HG03571 (cell line): ENCODE data around the gene SLC6A4.

Experiments
- ATAC-seq: cut with Tn5 transposase; IDR thresholded peaks from one replicate; pipeline ENCODE4 v1.9.1; 2021; ENCODE audit not compliant: unreplicated experiment

Gene SLC6A4

GRCh38 chr17:30235386-30236296 lies at the start of gene SLC6A4:
TSS of gene SLC6A4 (minus strand) at chr17:30235697. CDS start at chr17:30221958, 13,739 bp downstream.
- no peak for ATAC-seq

- ATAC-seq = no peak
These were observed 43.7 kb upstream of the SLC6A4 start for GRCh38 chr17:30279156-30279555.

GRCh38 chr17:30278032-30278431 lies 42.5 kb upstream of the SLC6A4 start:
- ATAC-seq = no peak

DNA sequence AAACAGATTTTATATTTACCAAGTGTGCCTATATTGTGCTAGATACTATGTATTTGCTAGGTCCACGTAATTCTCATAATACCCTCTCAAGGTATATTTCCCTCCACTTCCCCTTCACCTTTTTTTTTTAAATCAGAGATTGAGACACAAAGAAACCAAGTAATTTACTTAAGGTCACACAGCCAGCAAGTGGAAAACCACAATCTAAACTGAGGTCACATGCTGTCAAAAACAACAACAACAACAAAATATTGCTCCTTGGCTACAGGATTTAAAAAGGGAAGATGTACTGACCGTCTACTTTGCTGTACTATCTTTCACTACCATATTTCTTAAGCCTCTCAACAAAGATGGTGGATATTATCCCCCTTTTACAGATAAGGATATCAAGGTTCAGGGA lies 40.4 kb upstream of the SLC6A4 start:
- ATAC-seq = no peak

DNA sequence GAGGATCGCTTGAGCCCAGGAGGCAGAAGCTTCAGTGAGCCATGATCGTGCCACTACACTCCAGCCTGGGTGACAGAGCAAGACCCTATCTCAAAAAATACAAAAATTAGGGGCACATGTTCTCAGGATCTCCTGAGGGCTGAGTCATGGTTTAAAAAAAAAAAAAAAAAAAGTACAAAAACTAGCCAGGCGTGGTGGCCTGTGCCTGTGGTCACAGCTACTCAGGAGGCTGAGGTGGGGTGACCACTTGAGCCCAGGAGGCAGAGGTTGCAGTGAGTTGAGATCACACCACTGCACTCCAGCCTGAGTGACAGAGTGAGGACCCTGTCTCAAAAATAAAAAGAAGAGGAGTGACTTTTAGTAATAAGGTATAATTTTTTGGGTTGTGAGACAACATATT lies 39.4 kb upstream of the SLC6A4 start:
- no peak for ATAC-seq

DNA sequence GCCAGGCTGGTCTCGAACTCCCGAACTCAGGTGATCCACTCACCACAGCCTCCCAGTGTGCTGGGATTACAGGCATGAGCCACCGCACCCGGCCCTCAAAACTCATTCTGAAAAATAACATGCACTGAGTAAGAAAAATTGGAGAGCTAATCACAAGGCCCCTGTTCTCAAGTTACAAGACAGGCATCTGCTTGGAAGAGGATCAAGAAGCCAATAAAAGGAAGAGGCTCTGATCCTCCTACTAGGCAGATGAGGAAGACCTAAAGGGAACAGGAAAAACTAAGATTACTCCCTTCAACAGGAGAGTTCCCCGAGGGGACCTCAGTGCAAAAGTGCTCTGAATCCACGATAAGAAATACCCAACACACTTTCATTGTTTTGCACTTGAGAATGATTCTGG lies 37.9 kb upstream of the SLC6A4 start:
- ATAC-seq = no peak

- ATAC-seq = no peak
These were observed 35.6 kb upstream of the SLC6A4 start for GRCh38 chr17:30271102-30271501.

GRCh38 chr17:30267625-30268024 lies 32.1 kb upstream of the SLC6A4 start:
- ATAC-seq = no peak

- no peak for ATAC-seq
These were observed 28.2 kb upstream of the SLC6A4 start for GRCh38 chr17:30263552-30264333.

DNA sequence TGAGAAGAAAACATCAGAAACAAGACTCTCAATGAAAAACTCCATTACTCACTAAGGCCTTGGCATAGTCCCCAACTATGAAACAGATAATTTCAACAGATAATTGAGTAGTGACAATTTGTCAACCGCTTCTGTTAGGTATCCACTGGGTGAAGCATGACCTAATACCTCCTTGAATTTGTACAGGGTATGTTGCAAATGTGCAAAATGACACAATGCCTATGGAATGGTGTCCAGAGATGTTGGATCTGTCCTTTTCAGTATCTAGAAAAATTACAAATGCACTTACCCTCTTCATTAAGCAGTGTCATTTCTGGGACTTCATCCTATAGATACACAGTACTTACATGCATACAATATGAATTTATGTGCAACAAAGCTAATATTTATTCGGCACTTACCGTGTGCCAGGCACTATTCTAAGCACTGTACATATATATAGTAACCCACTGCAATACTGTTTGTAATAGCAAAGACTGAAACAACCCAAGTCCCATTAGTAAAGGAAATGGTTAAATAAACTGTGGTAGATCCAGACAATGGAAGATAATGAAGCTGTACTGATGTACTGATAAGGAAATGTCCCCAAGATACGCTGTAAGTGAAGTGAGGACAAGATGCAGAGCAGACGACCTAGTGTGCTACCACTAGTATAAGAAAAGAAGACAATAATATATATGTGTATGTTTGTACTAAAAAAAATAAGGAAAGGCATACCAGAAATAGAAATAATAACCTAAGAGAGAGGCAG lies 21.4 kb upstream of the SLC6A4 start:
- no peak for ATAC-seq

- no peak for ATAC-seq
These were observed 18.7 kb upstream of the SLC6A4 start for GRCh38 chr17:30254150-30254549.

GRCh38 chr17:30253312-30253711 lies 17.8 kb upstream of the SLC6A4 start:
- no peak for ATAC-seq

- ATAC-seq = no peak
These were observed 16.4 kb upstream of the SLC6A4 start for GRCh38 chr17:30251931-30252330.

DNA sequence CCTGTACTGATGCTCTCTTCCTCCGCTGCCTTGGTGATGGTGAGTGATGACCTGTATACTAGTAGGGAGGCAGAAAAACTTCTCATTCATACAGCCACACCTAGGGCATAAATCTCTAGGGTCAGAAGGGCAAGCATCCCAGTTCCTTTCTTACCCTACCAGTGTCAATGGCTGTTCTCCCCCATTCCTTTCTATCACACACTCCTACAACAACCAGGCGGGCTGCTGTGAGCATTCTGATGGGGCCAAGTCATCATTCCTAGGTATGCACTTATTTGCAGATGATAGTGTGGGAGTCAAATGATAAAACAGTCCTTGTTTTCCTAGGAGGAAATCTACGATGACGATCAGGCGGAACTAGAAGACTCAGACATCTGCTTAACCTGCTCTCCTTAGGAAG lies 14.0 kb upstream of the SLC6A4 start:
- no peak for ATAC-seq

GRCh38 chr17:30248786-30249185 lies 13.3 kb upstream of the SLC6A4 start:
- no peak for ATAC-seq

- no peak for ATAC-seq
These were observed 11.0 kb upstream of the SLC6A4 start for GRCh38 chr17:30246460-30246859.

- ATAC-seq = no peak
These were observed 9.4 kb upstream of the SLC6A4 start for GRCh38 chr17:30244853-30245385.

GRCh38 chr17:30243568-30243967 lies 8.1 kb upstream of the SLC6A4 start:
- ATAC-seq = no peak

GRCh38 chr17:30243002-30243401 lies 7.5 kb upstream of the SLC6A4 start:
- no peak for ATAC-seq

GRCh38 chr17:30241051-30241450 lies 5.6 kb upstream of the SLC6A4 start:
- ATAC-seq = no peak

DNA sequence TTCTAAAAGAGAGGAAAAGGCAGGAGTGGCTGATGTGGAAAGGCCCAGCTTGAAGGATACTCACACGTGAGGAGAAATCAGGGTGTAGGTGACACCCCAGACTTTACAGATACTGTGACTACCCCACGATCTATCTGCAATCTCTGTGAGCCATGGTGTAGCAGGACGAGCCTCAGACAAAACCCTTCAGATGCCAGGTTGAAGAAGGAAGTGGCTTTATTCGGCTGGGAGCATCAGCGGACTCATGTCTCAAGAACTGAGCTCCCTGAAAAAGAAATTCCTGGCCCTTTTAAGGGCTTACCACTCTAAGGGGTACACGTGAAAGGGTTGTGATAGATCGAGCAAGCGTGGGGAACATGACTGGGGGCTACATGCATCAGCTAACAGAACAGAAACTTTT lies 4.7 kb upstream of the SLC6A4 start:
- ATAC-seq = no peak
